Ascending aorta (tissue), 2 donors: ENCODE measurements around the gene SENP1. TPM values are rescaled to one million over a fixed set of nuclear protein-coding genes. Genes with fewer than 3 reads are reported as not detected.

Source experiments
- DNase-seq, 2 donors: peaks; one replicate each; pipeline ENCODE4 v3.0.0-alpha.2; 2019; ENCODE audit warnings: low spot score in 2 of 2
- H3K27ac ChIP-seq, 2 donors: fragments of 200-600 bp; sonication (generic); one replicate each; pipeline ENCODE4 v1.5.1; 2016 to 2017; ENCODE audit warnings: mild to moderate bottlenecking in 1 of 2
- H3K27me3 ChIP-seq: fragments of 200-600 bp; sonication (generic); one replicate; pipeline ENCODE4 v1.5.1; 2017
- H3K36me3 ChIP-seq, 2 donors: fragments of 200-600 bp; sonication (generic); one replicate each; pipeline ENCODE4 v1.5.1; 2016
- H3K4me1 ChIP-seq, 2 donors: fragments of 200-600 bp; sonication (generic); one replicate each; pipeline ENCODE4 v1.5.1; 2016 to 2017; ENCODE audit warnings: mild to moderate bottlenecking in 1 of 2
- H3K4me3 ChIP-seq, 2 donors: fragments of 200-600 bp; sonication (generic); one replicate each; pipeline ENCODE4 v1.5.1; 2016 to 2017; ENCODE audit warnings: mild to moderate bottlenecking in 1 of 2
- H3K9me3 ChIP-seq, 2 donors: fragments of 200-600 bp; sonication (generic); one replicate each; pipeline ENCODE4 v1.5.1; 2016
- CTCF ChIP-seq, 3 experiments: fragments of 200-600 bp in 2 of 3; fragments of 450-650 bp in 1 of 3; sonication (generic) in 2 of 3; IDR thresholded peaks; one replicate each; pipeline ENCODE4 v1.5.1; 2016 to 2019; ENCODE audit warnings: antibody characterized with exemption in 3 of 3, mild to moderate bottlenecking in 1 of 3, moderate library complexity in 1 of 3
- intact Hi-C: fragments of 100-400 bp; cut with DNase I; formaldehyde crosslinking; loops from one replicate; pipeline ENCODE4 v1.15.1; 2023
- total RNA-seq: library from RNA; depleted of rRNA; stranded (reverse); fragments of >200 nt; gene quantifications from one replicate; pipeline ENCODE4 v1.1.0, GENCODE V29; 2016

Gene SENP1
- total RNA-seq, 1 donor from 2014 or later = 11.3 TPM

DNA sequence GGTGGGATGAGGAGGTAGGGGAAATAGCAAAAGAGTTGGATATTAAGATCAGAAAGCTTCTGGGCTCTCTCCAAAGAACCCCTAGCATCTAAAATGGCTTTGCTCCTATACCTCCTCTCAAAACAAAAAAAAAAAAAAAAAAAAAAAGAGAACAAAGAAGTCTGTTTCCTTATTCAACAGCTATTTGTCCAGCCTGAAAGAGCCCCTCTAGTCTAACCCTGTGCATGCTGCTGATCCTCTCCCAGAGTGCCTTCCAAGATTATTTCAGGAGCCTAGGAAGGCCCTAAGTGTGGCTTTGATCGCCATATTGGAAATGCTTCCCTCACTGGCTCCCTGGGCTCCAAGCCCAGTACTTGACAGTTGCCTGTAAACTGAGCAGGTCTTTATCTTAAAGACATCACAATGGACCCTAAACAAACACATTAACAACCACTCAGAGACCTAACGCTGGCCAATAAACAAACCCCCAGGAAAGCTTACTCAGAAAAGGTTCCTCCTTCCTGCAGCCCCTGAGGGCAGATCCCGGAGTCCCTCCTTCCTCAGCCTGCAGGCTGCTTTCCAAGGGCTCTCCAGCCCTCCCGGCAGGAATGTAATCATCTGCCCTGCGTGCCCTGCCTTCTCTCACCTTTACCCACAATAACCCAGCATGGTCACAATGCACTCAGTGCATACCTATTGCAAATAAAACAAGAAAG is 84.2 kb downstream of the SENP1 start:
- no peak for DNase-seq
- no peak for TF ChIP-seq CTCF (IDR thresholded peaks at IDR 0.05)
- no peaks in the 10 kb centered on the region for H3K36me3 ChIP-seq
- H3K9me3 ChIP-seq = no peaks in the 10 kb centered on the region
- intact Hi-C loops = no loop called here
- H3K27ac ChIP-seq = no peak overlapping the region
- H3K27me3 ChIP-seq = no peaks in the 10 kb centered on the region
- no peaks in the 10 kb centered on the region for H3K4me1 ChIP-seq
- no peak overlapping the region for H3K4me3 ChIP-seq

- Histone ChIP-seq H3K36me3 (no peaks in the 10 kb centered on the region), H3K27ac (no peak overlapping the region), H3K9me3 (no peaks in the 10 kb centered on the region), H3K4me1 (no peaks in the 10 kb centered on the region), H3K27me3 (no peaks in the 10 kb centered on the region), H3K4me3 (no peak overlapping the region)
- no peak for DNase-seq
- intact Hi-C loops = no loop called here
- TF ChIP-seq CTCF (IDR thresholded peaks at IDR 0.05) = no peak
These were observed 86.1 kb downstream of the SENP1 start for GRCh38 chr12:48019639-48020265.

- no peak for TF ChIP-seq CTCF (IDR thresholded peaks at IDR 0.05)
- Histone ChIP-seq H3K27ac (no peak overlapping the region), H3K4me1 (no peaks in the 10 kb centered on the region), H3K4me3 (no peak overlapping the region), H3K36me3 (no peaks in the 10 kb centered on the region), H3K9me3 (no peaks in the 10 kb centered on the region), H3K27me3 (no peaks in the 10 kb centered on the region)
- intact Hi-C loops = no loop called here
- no peak for DNase-seq
These were observed 87.3 kb downstream of the SENP1 start for GRCh38 chr12:48018618-48018995.

GRCh38 chr12:48017921-48018617 is 87.8 kb downstream of the SENP1 start:
- DNase-seq = no peak
- Histone ChIP-seq H3K4me3 (no peak overlapping the region), H3K9me3 (no peaks in the 10 kb centered on the region), H3K36me3 (no peaks in the 10 kb centered on the region), H3K27ac (no peak overlapping the region), H3K4me1 (no peaks in the 10 kb centered on the region), H3K27me3 (no peaks in the 10 kb centered on the region)
- TF ChIP-seq CTCF (IDR thresholded peaks at IDR 0.05) = no peak
- intact Hi-C loops = no loop called here

GRCh38 chr12:48017496-48017895 is 88.4 kb downstream of the SENP1 start:
- no peak for DNase-seq
- intact Hi-C loops = no loop called here
- no peak overlapping the region for H3K4me3 ChIP-seq
- no peak overlapping the region for H3K27ac ChIP-seq
- no peak for TF ChIP-seq CTCF (IDR thresholded peaks at IDR 0.05)
- H3K36me3 ChIP-seq = no peaks in the 10 kb centered on the region
- no peaks in the 10 kb centered on the region for H3K4me1 ChIP-seq
- no peaks in the 10 kb centered on the region for H3K27me3 ChIP-seq
- H3K9me3 ChIP-seq = no peaks in the 10 kb centered on the region
